Stimulated activated effector memory CD8-positive, alpha-beta T cell treated with anti-CD3 and anti-CD28 coated beads, Interleukin-12 subunit alpha, Interleukin-12 subunit beta, amount 100 ng/mL, for 72 hours (primary cell): ENCODE measurements around the gene MYB.

Experiments
- ATAC-seq: fragments of 150-1000 bp; cut with Tn5 transposase; 2 replicates; pipeline ENCODE4 v1.10.0; 2021
- DNase-seq, 2 donors: peaks; one replicate each; pipeline ENCODE4 v3.0.0; 2021 to 2022; ENCODE audit warnings: low spot score in 2 of 2
- H3K27ac Mint-ChIP-seq: one replicate; pipeline ENCODE4 v1.8.0; 2022; ENCODE audit warnings: mild to moderate bottlenecking, mixed read lengths
- H3K36me3 Mint-ChIP-seq: one replicate; pipeline ENCODE4 v1.8.0; 2022; ENCODE audit warnings: mild to moderate bottlenecking, mixed read lengths
- H3K4me1 Mint-ChIP-seq: one replicate; pipeline ENCODE4 v1.8.0; 2022; ENCODE audit warnings: mixed read lengths
- H3K4me3 Mint-ChIP-seq: one replicate; pipeline ENCODE4 v1.8.0; 2022; ENCODE audit warnings: mild to moderate bottlenecking, mixed read lengths
- H3K9me3 Mint-ChIP-seq: one replicate; pipeline ENCODE4 v1.8.0; 2022; ENCODE audit warnings: mixed read lengths

Gene MYB

GRCh38 chr6:135215563-135215962, 34.5 kb downstream of the MYB start:
- no peaks in the 10 kb centered on the region for H3K9me3 Mint-ChIP-seq
- no peak overlapping the region for H3K4me3 Mint-ChIP-seq
- H3K27ac Mint-ChIP-seq, result peak overlapping the region; percentile 14
- H3K36me3 Mint-ChIP-seq, result peaks cover 93% of the 10 kb centered on the region
- DNase-seq (no peak), ATAC-seq (no peak)
- peaks cover 33% of the 10 kb centered on the region for H3K4me1 Mint-ChIP-seq

- no peak for ATAC-seq
- H3K27ac Mint-ChIP-seq, result no peak overlapping the region
Observed at GRCh38 chr6:135217663-135218062, 36.6 kb downstream of the MYB start.

GRCh38 chr6:135219346-135219745, 38.2 kb downstream of the MYB start:
- no peaks in the 10 kb centered on the region for H3K9me3 Mint-ChIP-seq
- no peak for DNase-seq
- H3K27ac Mint-ChIP-seq, result no peak overlapping the region
- H3K4me1 Mint-ChIP-seq, result peaks cover 17% of the 10 kb centered on the region
- no peak for ATAC-seq
- no peak overlapping the region for H3K4me3 Mint-ChIP-seq
- peaks cover 57% of the 10 kb centered on the region for H3K36me3 Mint-ChIP-seq

More at GRCh38 chr6:135217663-135218062, 36.6 kb downstream of the MYB start:
- Mint-ChIP-seq H3K9me3 (no peaks in the 10 kb centered on the region), H3K4me1 (peaks cover 16% of the 10 kb centered on the region), H3K4me3 (no peak overlapping the region), H3K36me3 (peaks cover 72% of the 10 kb centered on the region)
- DNase-seq, result no peak

- H3K4me3 Mint-ChIP-seq, result no peak overlapping the region
- ATAC-seq (no peak), DNase-seq (no peak)
- no peak overlapping the region for H3K27ac Mint-ChIP-seq
- peaks cover 10% of the 10 kb centered on the region for H3K4me1 Mint-ChIP-seq
- H3K9me3 Mint-ChIP-seq, result no peaks in the 10 kb centered on the region
- peaks cover 40% of the 10 kb centered on the region for H3K36me3 Mint-ChIP-seq
Observed at GRCh38 chr6:135221042-135221441, 39.9 kb downstream of the MYB start.

GRCh38 chr6:135221505-135221904, 40.4 kb downstream of the MYB start:
- H3K27ac Mint-ChIP-seq, result no peak overlapping the region
- H3K36me3 Mint-ChIP-seq, result peaks cover 35% of the 10 kb centered on the region
- H3K4me1 Mint-ChIP-seq, result peaks cover 10% of the 10 kb centered on the region
- ATAC-seq (no peak), DNase-seq (no peak)
- H3K9me3 Mint-ChIP-seq, result no peaks in the 10 kb centered on the region
- H3K4me3 Mint-ChIP-seq, result no peak overlapping the region

GRCh38 chr6:135222623-135223022, 41.5 kb downstream of the MYB start:
- no peaks in the 10 kb centered on the region for H3K9me3 Mint-ChIP-seq
- H3K4me3 Mint-ChIP-seq, result no peak overlapping the region
- ATAC-seq, result no peak
- H3K4me1 Mint-ChIP-seq, result peaks cover 16% of the 10 kb centered on the region
- peaks cover 24% of the 10 kb centered on the region for H3K36me3 Mint-ChIP-seq
- no peak for DNase-seq
- H3K27ac Mint-ChIP-seq, result no peak overlapping the region

GRCh38 chr6:135224037-135224647, 43.0 kb downstream of the MYB start:
- peaks cover 11% of the 10 kb centered on the region for H3K36me3 Mint-ChIP-seq
- peak overlapping the region; percentile 37 for H3K4me3 Mint-ChIP-seq
- no peak for ATAC-seq
- H3K27ac Mint-ChIP-seq, result peak overlapping the region; percentile 26
- no peak for DNase-seq
- peaks cover 17% of the 10 kb centered on the region for H3K4me1 Mint-ChIP-seq
- H3K9me3 Mint-ChIP-seq, result no peaks in the 10 kb centered on the region

- no peaks in the 10 kb centered on the region for H3K9me3 Mint-ChIP-seq
- DNase-seq (no peak), ATAC-seq (no peak)
- H3K4me1 Mint-ChIP-seq, result peaks cover 18% of the 10 kb centered on the region
- no peak overlapping the region for H3K27ac Mint-ChIP-seq
- H3K4me3 Mint-ChIP-seq, result no peak overlapping the region
- H3K36me3 Mint-ChIP-seq, result no peaks in the 10 kb centered on the region
Observed at GRCh38 chr6:135225911-135226310, 44.8 kb downstream of the MYB start.

- Mint-ChIP-seq H3K4me3 (no peak overlapping the region), H3K36me3 (no peaks in the 10 kb centered on the region), H3K9me3 (no peaks in the 10 kb centered on the region), H3K27ac (no peak overlapping the region), H3K4me1 (peaks cover 24% of the 10 kb centered on the region)
- peak; percentile 50 for ATAC-seq
- DNase-seq, result no peak
Observed at GRCh38 chr6:135226537-135226936, 45.4 kb downstream of the MYB start.

GRCh38 chr6:135227349-135227748, 46.2 kb downstream of the MYB start:
- H3K4me1 Mint-ChIP-seq, result peaks cover 28% of the 10 kb centered on the region
- ATAC-seq (no peak), DNase-seq (no peak)
- H3K27ac Mint-ChIP-seq, result no peak overlapping the region
- no peaks in the 10 kb centered on the region for H3K36me3 Mint-ChIP-seq
- no peak overlapping the region for H3K4me3 Mint-ChIP-seq
- no peaks in the 10 kb centered on the region for H3K9me3 Mint-ChIP-seq

GRCh38 chr6:135227758-135228157, 46.6 kb downstream of the MYB start:
- Mint-ChIP-seq H3K4me1 (peaks cover 28% of the 10 kb centered on the region), H3K36me3 (no peaks in the 10 kb centered on the region), H3K9me3 (no peaks in the 10 kb centered on the region), H3K27ac (no peak overlapping the region), H3K4me3 (no peak overlapping the region)
- no peak for DNase-seq
- ATAC-seq, result no peak

GRCh38 chr6:135228486-135228885, 47.4 kb downstream of the MYB start:
- Mint-ChIP-seq H3K27ac (no peak overlapping the region), H3K4me3 (no peak overlapping the region), H3K4me1 (peaks cover 25% of the 10 kb centered on the region), H3K36me3 (no peaks in the 10 kb centered on the region), H3K9me3 (no peaks in the 10 kb centered on the region)
- ATAC-seq (peak; percentile 16), DNase-seq (no peak)

GRCh38 chr6:135229996-135230395, 48.9 kb downstream of the MYB start:
- Mint-ChIP-seq H3K4me3 (no peak overlapping the region), H3K27ac (no peak overlapping the region), H3K9me3 (no peaks in the 10 kb centered on the region), H3K36me3 (no peaks in the 10 kb centered on the region), H3K4me1 (peaks cover 24% of the 10 kb centered on the region)
- no peak for ATAC-seq
- no peak for DNase-seq

GRCh38 chr6:135230711-135231468, 49.8 kb downstream of the MYB start:
- no peak overlapping the region for H3K4me3 Mint-ChIP-seq
- H3K9me3 Mint-ChIP-seq, result no peaks in the 10 kb centered on the region
- no peaks in the 10 kb centered on the region for H3K36me3 Mint-ChIP-seq
- ATAC-seq, result no peak
- peaks cover 24% of the 10 kb centered on the region for H3K4me1 Mint-ChIP-seq
- DNase-seq, result no peak
- peak overlapping the region; percentile 13 for H3K27ac Mint-ChIP-seq

- ATAC-seq (peak; percentile 92), DNase-seq (peak in 1 of 2 donors; percentile 62)
- Mint-ChIP-seq H3K36me3 (no peaks in the 10 kb centered on the region), H3K27ac (peak overlapping the region; percentile 13), H3K9me3 (no peaks in the 10 kb centered on the region), H3K4me1 (peaks cover 27% of the 10 kb centered on the region), H3K4me3 (no peak overlapping the region)
Observed at GRCh38 chr6:135231469-135231844, 50.3 kb downstream of the MYB start.
